A673 (cell line): ENCODE data around the gene ZMYND8. TPM values are rescaled to one million over a fixed set of nuclear protein-coding genes. Genes with fewer than 3 reads are reported as not detected.

Experiments
- BruUV-seq: library from RNA; stranded (reverse); fragments of 400-500 nt; replicated peaks from 2 replicates; lab custom pipeline; 2021; lab: Mats Ljungman, UMichigan
- CTCF ChIA-PET: fragments of 300-600 bp; sonication (Branson Sonifier 250); formaldehyde crosslinking; loops from one replicate; lab custom pipeline; 2022; ENCODE audit warnings: antibody characterized with exemption; lab: Charles Lee
- POLR2A ChIA-PET: fragments of 300-600 bp; sonication (Branson Sonifier 250); formaldehyde crosslinking; loops from one replicate; lab custom pipeline; 2022; ENCODE audit warnings: antibody characterized with exemption; ENCODE audit not compliant: low non-redundant PET; lab: Charles Lee
- DNase-seq: peaks from one replicate; pipeline ENCODE4 v3.0.0-alpha.2; 2015; ENCODE audit warnings: low spot score
- H3K27ac ChIP-seq: fragments of 200-600 bp; sonication (generic); 2 replicates; pipeline ENCODE4 v1.5.1; 2016; ENCODE audit warnings: mixed run types, low read depth, mild to moderate bottlenecking, mixed read lengths, antibody characterized with exemption, low read length; ENCODE audit not compliant: poor library complexity, severe bottlenecking
- H3K27me3 ChIP-seq: fragments of 200-600 bp; sonication (generic); replicated peaks from 2 replicates; pipeline ENCODE4 v1.6.1; 2017; ENCODE audit warnings: mixed run types, low read depth, mild to moderate bottlenecking, mixed read lengths, antibody characterized with exemption, low read length; ENCODE audit not compliant: insufficient read depth, poor library complexity
- H3K36me3 ChIP-seq: fragments of 200-600 bp; sonication (generic); 2 replicates; pipeline ENCODE4 v1.6.1; 2016; ENCODE audit warnings: mixed run types, mild to moderate bottlenecking, mixed read lengths, antibody characterized with exemption, low read length; ENCODE audit not compliant: insufficient read depth, poor library complexity, severe bottlenecking
- H3K4me1 ChIP-seq: fragments of 200-600 bp; sonication (generic); 2 replicates; pipeline ENCODE4 v1.6.1; 2017; ENCODE audit warnings: mixed run types, mild to moderate bottlenecking, mixed read lengths, antibody characterized with exemption, low read length; ENCODE audit not compliant: insufficient read depth, poor library complexity, severe bottlenecking
- H3K4me3 ChIP-seq: fragments of 200-600 bp; sonication (generic); 2 replicates; pipeline ENCODE4 v1.5.1; 2016; ENCODE audit warnings: low read depth, mixed run types, mild to moderate bottlenecking, mixed read lengths, low read length; ENCODE audit not compliant: poor library complexity, severe bottlenecking
- H3K9me3 ChIP-seq: fragments of 200-600 bp; sonication (generic); 2 replicates; pipeline ENCODE4 v1.6.1; 2016; ENCODE audit warnings: mixed run types, low read depth, mild to moderate bottlenecking, mixed read lengths, antibody characterized with exemption, low read length; ENCODE audit not compliant: poor library complexity, severe bottlenecking
- CTCF ChIP-seq: fragments of 300-800, 200-600 bp; sonication (generic); conservative IDR thresholded peaks from 2 replicates; pipeline ENCODE4 v1.5.1; 2017; ENCODE audit warnings: low read depth, mild to moderate bottlenecking, antibody characterized with exemption, low read length, moderate library complexity, mixed read lengths
- EZH2 ChIP-seq: fragments of 200-600 bp; sonication (generic); IDR thresholded peaks from 2 replicates; pipeline ENCODE4 v1.6.1; 2017; ENCODE audit warnings: borderline replicate concordance, low read depth, mild to moderate bottlenecking, mixed read lengths, antibody characterized with exemption, low read length; ENCODE audit not compliant: poor library complexity, severe bottlenecking
- intact Hi-C: fragments of 100-400 bp; cut with micrococcal nuclease; formaldehyde crosslinking; loops from one replicate; pipeline ENCODE4 v1.10.0; 2022; ENCODE audit not compliant: unreplicated experiment
- total RNA-seq: library from RNA; stranded (reverse); gene quantifications from 2 replicates; pipeline ENCODE4 v1.2.3, GENCODE V29; 2021

Gene ZMYND8
- total RNA-seq, 1 experiment from 2014 or later = 31.3 TPM

- POLR2A ChIA-PET = no interaction called here
- no TSS peak for BruUV-seq
Measured at GRCh38 chr20:47392721-47393073, 36.2 kb upstream of the ZMYND8 start.

GRCh38 chr20:47392015-47392720, 35.7 kb upstream of the ZMYND8 start:
- ChIA-PET POLR2A (interaction anchor here (0.5 kb wide), 1 partner anchor 66 kb away, joined by 5 read pairs; no protein-coding TSS in a partner anchor), CTCF (interaction anchor here (0.6 to 1.4 kb wide), 3 partner anchors 8 to 196 kb away, joined by 3 to 4 read pairs (median 3); no protein-coding TSS in a partner anchor)
- Histone ChIP-seq H3K9me3 (no peaks in the 10 kb centered on the region), H3K27me3 (no peaks in the 10 kb centered on the region), H3K27ac (no peak overlapping the region), H3K4me3 (no peak overlapping the region), H3K36me3 (no peaks in the 10 kb centered on the region), H3K4me1 (no peaks in the 10 kb centered on the region)
- TF ChIP-seq EZH2 = no peak
- TF ChIP-seq CTCF = no peak
- intact Hi-C loops = loop anchor here (5.0 kb wide), 1 partner anchor 235 kb away; no protein-coding TSS in a partner anchor
- no TSS peak for BruUV-seq
- peak; percentile 79 for DNase-seq

More at GRCh38 chr20:47392721-47393073, 36.2 kb upstream of the ZMYND8 start:
- no peaks in the 10 kb centered on the region for H3K27me3 ChIP-seq
- intact Hi-C loops = loop anchor here (5.0 kb wide), 1 partner anchor 235 kb away; no protein-coding TSS in a partner anchor
- DNase-seq = no peak
- H3K27ac ChIP-seq = no peak overlapping the region
- TF ChIP-seq CTCF = no peak
- no peak for TF ChIP-seq EZH2
- no peaks in the 10 kb centered on the region for H3K36me3 ChIP-seq
- no peaks in the 10 kb centered on the region for H3K9me3 ChIP-seq
- CTCF ChIA-PET = interaction anchor here (1.1 to 1.4 kb wide), 2 partner anchors 9 to 197 kb away, joined by 3 read pairs; no protein-coding TSS in a partner anchor
- H3K4me3 ChIP-seq = no peak overlapping the region
- no peaks in the 10 kb centered on the region for H3K4me1 ChIP-seq

GRCh38 chr20:47391276-47392010, 34.9 kb upstream of the ZMYND8 start:
- H3K27ac ChIP-seq = no peak overlapping the region
- BruUV-seq = no TSS peak

More at GRCh38 chr20:47391276-47392010, 34.9 kb upstream of the ZMYND8 start:
- no peak for TF ChIP-seq CTCF
- TF ChIP-seq EZH2 = no peak
- Histone ChIP-seq H3K4me1 (no peaks in the 10 kb centered on the region), H3K36me3 (no peaks in the 10 kb centered on the region), H3K27me3 (no peaks in the 10 kb centered on the region), H3K9me3 (no peaks in the 10 kb centered on the region), H3K4me3 (no peak overlapping the region)
- CTCF ChIA-PET = interaction anchor here (0.6 to 1.4 kb wide), 3 partner anchors 8 to 195 kb away, joined by 3 to 4 read pairs (median 3); no protein-coding TSS in a partner anchor
- POLR2A ChIA-PET = interaction anchor here (0.5 kb wide), 1 partner anchor 67 kb away, joined by 5 read pairs; no protein-coding TSS in a partner anchor
- intact Hi-C loops = loop anchor here (5.0 kb wide), 1 partner anchor 236 kb away; no protein-coding TSS in a partner anchor
- no peak for DNase-seq
